NCI-H2227 treated with DMSO at 0.1 percent for 48 hours (cell line): ENCODE data around the gene ASTN1.
A peak's percentile ranks its signal among the peaks of the same experiment; 100 is the strongest.
"Not testable (repeated sequence)": the region's sequence is repeated elsewhere in the genome, so short reads cannot be mapped to it uniquely, and the experiment has no call there.

ENCODE experiments used
- DNase-seq: peaks from one replicate; lab custom pipeline; 2025; lab: John Stamatoyannopoulos, UW

The ASTN1 gene

DNA sequence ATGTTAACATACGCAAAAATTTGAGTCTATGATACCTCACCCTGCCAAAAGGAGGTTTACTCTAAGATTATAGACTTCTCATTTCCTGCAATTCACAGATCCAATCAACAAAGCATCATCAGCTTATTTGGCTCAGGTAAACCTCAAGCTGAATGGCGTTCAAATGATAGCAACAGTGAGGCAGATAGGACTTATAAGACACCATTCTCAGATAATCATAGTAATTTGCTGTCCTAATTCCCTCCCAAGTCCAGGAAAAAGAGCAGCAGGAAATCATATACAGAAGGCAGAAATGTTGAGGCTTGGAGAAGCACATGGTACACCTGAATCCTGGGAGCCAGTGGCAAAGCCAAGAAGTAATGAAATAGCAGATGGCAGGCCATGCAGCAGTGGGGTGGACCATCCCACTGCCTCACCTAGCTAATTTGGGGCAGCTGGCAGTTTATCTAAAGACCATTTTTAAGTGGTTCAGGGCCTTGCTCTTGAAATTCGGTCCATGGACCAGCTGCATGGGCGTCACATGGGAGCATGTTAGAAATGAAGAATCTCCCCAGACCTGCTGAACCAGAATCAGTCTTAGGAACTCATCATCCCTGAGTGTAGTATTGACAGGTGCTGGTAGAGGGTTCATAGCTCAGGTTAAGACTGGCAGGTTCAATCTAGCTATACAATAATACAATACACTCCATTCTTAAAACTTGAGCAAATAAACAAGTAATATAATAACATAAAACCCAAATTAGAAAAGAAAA is 57.7 kb downstream of the ASTN1 start:
- peak; percentile 82 for DNase-seq

GRCh38 chr1:177106196-177106595 is 58.3 kb downstream of the ASTN1 start:
- DNase-seq: no peak

DNA sequence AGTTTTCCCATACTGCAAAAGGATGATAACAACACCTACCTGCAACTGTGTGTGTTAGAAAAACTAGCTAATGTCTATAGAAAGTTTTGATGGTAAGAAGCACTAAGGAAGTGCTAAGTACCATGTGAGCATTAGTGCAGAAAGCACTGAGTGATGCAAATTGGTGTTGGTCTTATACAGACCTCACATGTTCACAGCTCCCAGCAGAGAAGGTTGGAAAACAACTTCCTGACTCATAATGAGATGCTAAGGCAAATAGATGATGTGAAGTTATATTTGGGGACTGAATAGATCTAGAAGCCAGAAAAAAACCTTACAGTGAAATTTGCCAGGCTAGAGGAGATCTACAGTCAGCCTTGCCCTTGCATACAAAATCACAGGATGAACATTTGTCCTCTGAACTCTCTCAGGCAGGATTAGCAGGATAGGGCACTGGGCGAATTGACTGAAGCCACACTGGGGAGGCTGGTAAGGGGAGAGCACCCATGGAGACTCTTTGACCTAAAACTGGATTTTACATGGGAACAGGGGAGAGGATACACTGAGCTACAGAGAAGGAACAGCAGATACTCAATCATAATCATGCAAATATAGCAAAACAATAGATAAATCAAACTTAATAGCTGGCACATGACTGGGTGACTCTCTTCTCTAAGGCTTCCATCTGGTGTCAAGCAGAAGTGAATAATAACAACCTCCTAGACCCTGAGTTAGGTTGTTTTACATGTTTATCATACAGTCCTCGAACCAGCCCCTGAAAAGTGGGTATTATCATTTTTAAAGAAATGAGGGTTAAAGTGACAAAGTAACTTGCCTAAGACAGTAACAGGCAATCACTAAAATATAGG is 61.3 kb downstream of the ASTN1 start:
- no peak for DNase-seq

DNA sequence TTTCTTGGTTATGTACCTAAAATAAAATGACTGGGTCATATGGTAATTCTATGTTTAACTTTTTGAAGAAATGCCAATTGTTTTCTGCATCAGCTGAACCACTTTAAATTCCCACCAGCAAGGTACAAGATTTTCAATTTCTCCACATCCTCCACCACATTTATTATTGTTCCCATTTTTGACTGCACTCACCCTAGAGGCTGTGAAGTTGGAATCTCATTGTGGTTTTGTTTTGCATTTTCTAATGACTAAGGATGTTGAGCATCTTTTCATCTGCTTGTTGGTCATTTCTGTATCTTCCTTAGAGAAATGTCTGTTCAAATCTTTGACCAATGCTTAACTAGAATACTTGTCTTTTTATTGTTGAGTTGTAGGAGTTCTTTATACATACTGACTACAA is 72.5 kb downstream of the ASTN1 start:
- no peak for DNase-seq

DNA sequence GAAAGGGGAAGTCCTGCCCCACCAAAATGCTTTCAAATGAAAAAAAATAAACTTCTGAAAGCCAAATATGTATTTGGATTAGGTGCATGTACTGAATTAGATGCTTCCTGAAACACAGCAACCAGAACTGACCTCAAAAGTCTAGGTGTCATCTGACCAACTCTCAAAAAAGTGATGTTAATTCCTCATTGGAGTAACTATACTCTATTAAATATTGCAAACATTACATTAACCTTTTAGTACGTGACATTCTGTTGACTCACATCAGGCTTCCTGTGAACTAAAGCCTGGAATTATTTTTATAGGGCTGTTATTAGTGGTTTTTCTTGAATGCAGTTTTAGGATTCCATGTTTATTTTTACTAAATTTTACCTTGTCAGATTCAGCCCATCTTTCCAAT is 73.5 kb downstream of the ASTN1 start:
- no peak for DNase-seq

- DNase-seq: no peak
Measured at GRCh38 chr1:177088966-177089365, 75.5 kb downstream of the ASTN1 start.

- no peak for DNase-seq
Measured at GRCh38 chr1:177082855-177083693, 81.4 kb downstream of the ASTN1 start.

DNA sequence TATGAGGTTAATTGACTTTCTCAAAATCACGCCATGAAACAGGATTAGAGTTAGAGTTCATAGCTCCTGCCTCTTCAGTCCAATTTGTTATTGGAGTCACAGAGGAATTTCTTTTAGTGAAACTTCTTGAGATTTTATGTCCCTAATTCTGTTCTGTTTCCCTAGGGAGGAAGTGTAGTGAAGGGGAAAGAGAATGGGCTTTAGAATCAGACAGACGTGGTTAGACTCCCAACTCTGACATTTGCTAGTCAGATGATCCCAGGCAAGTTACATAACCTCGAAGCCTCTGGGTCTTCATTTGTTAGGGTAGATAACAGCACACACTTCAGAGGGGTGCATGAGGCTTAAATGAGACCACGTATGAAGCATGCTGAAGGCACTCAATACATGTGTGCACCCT is 83.9 kb downstream of the ASTN1 start:
- no peak for DNase-seq

- no peak for DNase-seq
Measured at GRCh38 chr1:177077734-177078499, 86.6 kb downstream of the ASTN1 start.

- DNase-seq: no peak
Measured at GRCh38 chr1:177077006-177077405, 87.5 kb downstream of the ASTN1 start.

DNA sequence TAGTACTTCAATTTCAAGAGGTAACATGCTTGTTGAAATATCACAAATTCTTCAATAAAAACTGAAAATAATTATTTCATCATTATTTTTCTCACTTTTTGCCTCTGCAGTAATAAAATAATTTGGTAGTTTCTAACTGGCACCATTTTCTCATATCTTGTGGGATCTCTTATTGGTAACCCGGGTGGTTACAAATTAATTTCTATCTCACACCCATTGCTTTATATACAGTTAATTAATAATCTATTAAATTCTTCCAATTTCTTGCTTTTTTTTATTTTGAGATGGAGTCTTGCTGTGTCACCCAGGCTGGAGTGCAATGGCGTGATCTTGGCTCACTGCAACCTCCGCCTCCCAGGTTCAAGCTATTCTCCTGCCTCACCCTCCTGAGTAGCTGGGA is 89.7 kb downstream of the ASTN1 start:
- DNase-seq: not testable (repeated sequence)

GRCh38 chr1:177069490-177069889 is 95.0 kb downstream of the ASTN1 start:
- no peak for DNase-seq

- no peak for DNase-seq
Measured at GRCh38 chr1:177067752-177068410, 96.6 kb downstream of the ASTN1 start.

DNA sequence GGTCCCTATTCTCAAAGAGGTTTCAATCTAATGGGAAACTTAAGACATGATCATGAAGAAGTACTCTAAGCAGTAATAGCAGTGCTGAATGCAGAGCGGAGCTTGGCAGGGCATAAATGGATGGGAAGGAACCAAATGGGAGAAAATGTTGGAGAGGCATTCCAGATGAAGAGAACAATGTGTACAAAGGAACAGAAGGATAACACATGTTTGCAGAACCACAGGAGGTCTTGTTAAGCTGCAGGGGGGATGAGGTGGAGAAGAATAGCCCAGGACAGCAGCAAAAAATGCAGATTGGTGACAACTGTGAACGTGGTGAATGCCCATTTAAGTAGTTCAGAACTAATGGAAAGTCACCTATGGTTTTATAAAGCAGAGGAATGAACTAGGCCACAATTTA is 99.1 kb downstream of the ASTN1 start:
- peak; percentile 52 for DNase-seq

GRCh38 chr1:177063648-177064047 is 100.9 kb downstream of the ASTN1 start:
- no peak for DNase-seq

DNA sequence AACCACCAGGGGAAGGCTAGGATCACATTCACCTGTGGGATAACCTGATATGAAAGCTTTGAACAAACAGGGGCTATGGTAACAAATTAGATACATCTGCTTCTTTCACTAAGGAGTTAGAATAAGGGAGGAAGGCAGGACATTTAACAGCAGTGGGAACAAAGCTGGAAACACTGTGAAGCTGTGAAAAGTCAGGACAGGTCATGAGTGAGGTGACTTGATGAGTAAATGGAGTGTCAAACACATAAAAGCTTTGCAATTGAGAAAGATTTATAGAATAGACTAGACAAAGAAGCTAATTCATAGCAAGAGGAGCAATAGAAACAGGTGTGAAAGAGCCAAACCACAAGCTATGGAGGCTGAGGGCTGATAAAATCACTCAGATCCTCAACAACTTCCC is 110.0 kb downstream of the ASTN1 start:
- DNase-seq: peak; percentile 66

DNA sequence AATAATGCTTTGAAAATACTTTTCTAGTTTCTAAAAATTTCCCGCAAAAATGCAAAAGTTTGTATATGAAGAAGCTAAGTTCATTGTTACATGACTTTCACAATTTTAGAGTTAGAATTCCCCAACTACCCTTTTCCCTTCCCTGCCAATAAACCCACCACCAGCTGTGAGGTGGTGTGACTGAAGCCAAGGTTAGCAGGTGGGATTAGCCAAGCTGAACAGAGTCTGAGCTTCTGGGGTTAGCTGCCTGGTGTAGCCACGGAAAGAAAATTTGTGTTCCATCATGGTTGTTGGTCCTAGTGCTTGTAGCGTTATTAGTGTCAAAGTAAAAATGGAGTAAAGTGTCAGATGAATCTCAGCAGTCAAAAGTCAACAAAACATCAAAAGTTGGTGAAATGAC is 110.9 kb downstream of the ASTN1 start:
- no peak for DNase-seq

- DNase-seq: no peak
Measured at GRCh38 chr1:177048314-177049069, 116.0 kb downstream of the ASTN1 start.

DNA sequence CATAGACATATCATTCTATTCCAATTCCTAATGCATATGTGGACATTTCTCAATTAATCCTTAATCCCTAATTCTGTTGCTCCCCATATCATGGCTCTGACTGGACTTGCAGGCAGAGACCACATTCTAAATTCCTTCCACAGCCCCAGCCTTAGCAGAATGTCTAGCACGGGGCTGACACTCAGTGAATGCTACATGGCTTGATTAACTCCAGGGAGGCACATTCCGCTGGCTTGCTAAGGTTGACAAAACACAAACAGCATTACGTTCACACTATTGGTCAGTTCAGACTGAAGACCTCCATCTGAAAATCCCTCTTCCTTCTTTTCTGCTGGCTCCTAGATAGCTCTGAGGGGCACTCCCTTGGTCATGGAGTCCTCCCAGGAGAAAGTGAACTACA is 119.4 kb downstream of the ASTN1 start:
- no peak for DNase-seq

DNA sequence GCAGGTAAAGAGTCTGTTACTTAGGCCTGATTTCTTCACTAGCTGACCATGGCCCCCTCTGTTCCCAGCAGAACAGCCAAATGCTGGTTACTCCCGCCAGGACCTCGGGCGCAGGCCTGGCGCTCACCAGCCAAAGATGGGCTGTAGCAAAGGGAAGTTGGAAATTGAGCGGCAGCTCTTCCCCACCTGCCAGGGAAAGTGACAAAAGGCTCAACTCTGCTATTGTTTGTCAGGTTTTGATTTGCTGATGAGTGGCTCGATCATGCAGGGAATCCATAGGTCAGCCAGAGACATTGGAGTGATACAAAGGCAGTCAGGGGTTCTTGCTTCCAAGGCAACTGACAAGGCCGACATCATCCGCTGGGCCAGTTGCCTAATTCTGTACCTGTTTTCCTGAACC is 120.1 kb downstream of the ASTN1 start:
- DNase-seq: no peak
